Measurements from ENCODE around the gene RFT1.
A peak's percentile ranks its signal among the peaks of the same experiment; 100 is the strongest.
"Not testable (repeated sequence)": the region's sequence is repeated elsewhere in the genome, so short reads cannot be mapped to it uniquely, and the experiment has no call there.

Gene RFT1

GRCh38 chr3:53069422-53070068, 60.7 kb downstream of the RFT1 start:
- POLR2A ChIA-PET = no interaction called here

GRCh38 chr3:53068176-53068575, 62.1 kb downstream of the RFT1 start:
- no peak for TF ChIP-seq CTCF (IDR thresholded peaks at IDR 0.05; ENCODE audit: insufficient read depth, low read length, missing control alignments)
- CTCF ChIA-PET = no interaction called here
- DNase-seq (ENCODE audit: low read depth, low spot score) = no peak
- no peak overlapping the region for H3K4me3 ChIP-seq (ENCODE audit: low read depth, low read length)
- POLR2A ChIA-PET = no interaction called here

More at GRCh38 chr3:53069422-53070068, 60.7 kb downstream of the RFT1 start:
- no peak overlapping the region for H3K4me3 ChIP-seq (ENCODE audit: low read depth, low read length)
- no peak for DNase-seq (ENCODE audit: low read depth, low spot score)
- TF ChIP-seq CTCF (IDR thresholded peaks at IDR 0.05; ENCODE audit: insufficient read depth, low read length, missing control alignments) = no peak
- CTCF ChIA-PET = interaction anchor here (1.1 to 1.9 kb wide), 3 partner anchors 10 to 326 kb away, joined by 5 to 9 read pairs (median 6); no protein-coding TSS in a partner anchor

- no peak overlapping the region for H3K4me3 ChIP-seq (ENCODE audit: low read depth, low read length)
- ChIA-PET POLR2A (no interaction called here), CTCF (no interaction called here)
Observed at GRCh38 chr3:53067567-53067966, 62.7 kb downstream of the RFT1 start.

GRCh38 chr3:53065841-53066480, 64.3 kb downstream of the RFT1 start:
- no peak overlapping the region for H3K4me3 ChIP-seq (ENCODE audit: low read depth, low read length)
- ChIA-PET CTCF (no interaction called here), POLR2A (no interaction called here)
- no peak for DNase-seq (ENCODE audit: low read depth, low spot score)
- no peak for TF ChIP-seq CTCF (IDR thresholded peaks at IDR 0.05; ENCODE audit: insufficient read depth, low read length, missing control alignments)

More at GRCh38 chr3:53067567-53067966, 62.7 kb downstream of the RFT1 start:
- no peak for DNase-seq (ENCODE audit: low read depth, low spot score)
- no peak for TF ChIP-seq CTCF (IDR thresholded peaks at IDR 0.05; ENCODE audit: insufficient read depth, low read length, missing control alignments)

- ChIA-PET POLR2A (no interaction called here), CTCF (interaction anchor here (0.7 to 1.9 kb wide), 2 partner anchors 10 to 132 kb away, joined by 4 to 5 read pairs; no protein-coding TSS in a partner anchor)
- H3K4me3 ChIP-seq (ENCODE audit: low read depth, low read length) = no peak overlapping the region
- TF ChIP-seq CTCF (IDR thresholded peaks at IDR 0.05; ENCODE audit: insufficient read depth, low read length, missing control alignments) = no peak
- DNase-seq (ENCODE audit: low read depth, low spot score) = no peak
Observed at GRCh38 chr3:53062905-53063304, 67.3 kb downstream of the RFT1 start.

GRCh38 chr3:53056442-53056841, 73.8 kb downstream of the RFT1 start:
- DNase-seq (ENCODE audit: low read depth, low spot score) = no peak
- CTCF ChIA-PET = no interaction called here
- no peak overlapping the region for H3K4me3 ChIP-seq (ENCODE audit: low read depth, low read length)
- POLR2A ChIA-PET = no interaction called here
- peak; percentile 25 for TF ChIP-seq CTCF (IDR thresholded peaks at IDR 0.05; ENCODE audit: insufficient read depth, low read length, missing control alignments)

GRCh38 chr3:53054233-53054632, 76.0 kb downstream of the RFT1 start:
- DNase-seq (ENCODE audit: low read depth, low spot score); H3K4me3 ChIP-seq (ENCODE audit: low read depth, low read length); CTCF ChIA-PET; POLR2A ChIA-PET: not testable (repeated sequence)

Data from AG04449 (cell line).